Measurements from ENCODE around the gene EPS15.
"Not testable (repeated sequence)": the region's sequence is repeated elsewhere in the genome, so short reads cannot be mapped to it uniquely, and the experiment has no call there.

The EPS15 gene

GRCh38 chr1:51514733-51515132 is 4.3 kb downstream of the EPS15 start:
- DNase-seq, result peak; percentile 26

- peak; percentile 7 for DNase-seq
Measured at GRCh38 chr1:51512606-51513005, 6.5 kb downstream of the EPS15 start.

GRCh38 chr1:51512120-51512519 is 6.9 kb downstream of the EPS15 start:
- DNase-seq, result no peak

GRCh38 chr1:51509773-51510172 is 9.3 kb downstream of the EPS15 start:
- DNase-seq, result no peak

GRCh38 chr1:51506537-51506936 is 12.5 kb downstream of the EPS15 start:
- peak; percentile 16 for DNase-seq

- no peak for DNase-seq
Measured at GRCh38 chr1:51504806-51505525, 14.1 kb downstream of the EPS15 start.

- not testable (repeated sequence) for DNase-seq
Measured at GRCh38 chr1:51501218-51501630, 17.8 kb downstream of the EPS15 start.

- DNase-seq, result no peak
Measured at GRCh38 chr1:51499694-51500093, 19.4 kb downstream of the EPS15 start.

- DNase-seq, result no peak
Measured at GRCh38 chr1:51498924-51499323, 20.1 kb downstream of the EPS15 start.

GRCh38 chr1:51497340-51497739 is 21.7 kb downstream of the EPS15 start:
- DNase-seq, result no peak

- DNase-seq, result no peak
Measured at GRCh38 chr1:51494138-51494830, 24.8 kb downstream of the EPS15 start.

GRCh38 chr1:51491166-51491981 is 27.7 kb downstream of the EPS15 start:
- DNase-seq, result peak; percentile 40

GRCh38 chr1:51489472-51489871 is 29.6 kb downstream of the EPS15 start:
- DNase-seq, result no peak

GRCh38 chr1:51488372-51489050 is 30.6 kb downstream of the EPS15 start:
- DNase-seq, result no peak

GRCh38 chr1:51487628-51488027 is 31.4 kb downstream of the EPS15 start:
- no peak for DNase-seq

GRCh38 chr1:51484591-51484990 is 34.5 kb downstream of the EPS15 start:
- DNase-seq, result no peak

- DNase-seq, result no peak
Measured at GRCh38 chr1:51482881-51483280, 36.2 kb downstream of the EPS15 start.

GRCh38 chr1:51474832-51475620 is 44.0 kb downstream of the EPS15 start:
- not testable (repeated sequence) for DNase-seq

- no peak for DNase-seq
Measured at GRCh38 chr1:51473331-51474115, 45.5 kb downstream of the EPS15 start.

GRCh38 chr1:51472359-51472758 is 46.7 kb downstream of the EPS15 start:
- DNase-seq, result no peak

- DNase-seq, result no peak
Measured at GRCh38 chr1:51469518-51469917, 49.5 kb downstream of the EPS15 start.
